G401 (cell line): Measurements from ENCODE around the gene EEF1AKMT3. TPM values are rescaled to one million over a fixed set of nuclear protein-coding genes. Genes with fewer than 3 reads are reported as not detected.
A peak's percentile ranks its signal among the peaks of the same experiment; 100 is the strongest.
"Not testable (repeated sequence)": the region's sequence is repeated elsewhere in the genome, so short reads cannot be mapped to it uniquely, and the experiment has no call there.

Source experiments
- DNase-seq: peaks from one replicate; pipeline ENCODE4 v3.0.0-alpha.2; 2015; ENCODE audit warnings: low spot score
- in situ Hi-C: cut with HindIII; loops from 2 replicates; pipeline ENCODE4 v1.10.0; 2016; ENCODE audit warnings: low sequenced_read_pairs, mixed read lengths
- total RNA-seq: library from RNA; depleted of rRNA; stranded (reverse); fragments of >200 nt; shearing (Covaris generic); gene quantifications from 2 replicates; pipeline ENCODE4 v1.2.3, GENCODE V29; 2014

The EEF1AKMT3 gene
- total RNA-seq, 1 experiment from 2014 or later, result 7.0 TPM

GRCh38 chr12:57761391-57761998 lies 10.9 kb upstream of the EEF1AKMT3 start:
- in situ Hi-C loops, result no loop called here
- DNase-seq, result no peak

- in situ Hi-C loops, result no loop called here
- DNase-seq, result no peak
Measured at GRCh38 chr12:57762463-57762862, 10.0 kb upstream of the EEF1AKMT3 start.

GRCh38 chr12:57763881-57764661 lies 8.3 kb upstream of the EEF1AKMT3 start:
- no peak for DNase-seq
- in situ Hi-C loops, result no loop called here

- no peak for DNase-seq
- in situ Hi-C loops, result no loop called here
Measured at GRCh38 chr12:57764662-57765002, 7.8 kb upstream of the EEF1AKMT3 start.

GRCh38 chr12:57765003-57765697 lies 7.3 kb upstream of the EEF1AKMT3 start:
- in situ Hi-C loops, result no loop called here
- no peak for DNase-seq

GRCh38 chr12:57765698-57766463 lies 6.5 kb upstream of the EEF1AKMT3 start:
- in situ Hi-C loops, result no loop called here
- DNase-seq, result no peak

- in situ Hi-C loops, result no loop called here
- no peak for DNase-seq
Measured at GRCh38 chr12:57766464-57767304, 5.7 kb upstream of the EEF1AKMT3 start, which contains the start of gene CYP27B1. Gene CYP27B1, minus strand, starts transcription at chr12:57767078. Its CDS starts 37 bp downstream, at chr12:57767041.

GRCh38 chr12:57767305-57767698 lies 5.1 kb upstream of the EEF1AKMT3 start:
- no peak for DNase-seq
- in situ Hi-C loops, result no loop called here

- in situ Hi-C loops, result no loop called here
Measured at GRCh38 chr12:57767876-57768275, 4.5 kb upstream of the EEF1AKMT3 start.

GRCh38 chr12:57769594-57769993 lies 2.8 kb upstream of the EEF1AKMT3 start:
- DNase-seq, result no peak
- in situ Hi-C loops, result no loop called here

More at GRCh38 chr12:57767876-57768275, 4.5 kb upstream of the EEF1AKMT3 start:
- DNase-seq, result no peak

GRCh38 chr12:57770734-57771133 lies 1.7 kb upstream of the EEF1AKMT3 start:
- no peak for DNase-seq
- in situ Hi-C loops, result no loop called here

GRCh38 chr12:57771236-57771872 lies 1.1 kb upstream of the EEF1AKMT3 start:
- in situ Hi-C loops, result no loop called here
- DNase-seq, result peak; percentile 82

- peak; percentile 97 for DNase-seq
- in situ Hi-C loops, result no loop called here
Measured at GRCh38 chr12:57771873-57772428, 463 bp upstream of the EEF1AKMT3 start, which contains the start of gene METTL1. Gene METTL1, minus strand, starts transcription at chr12:57772105. Its CDS starts 22 bp downstream, at chr12:57772083.

- DNase-seq, in situ Hi-C loops: not testable (repeated sequence)
Measured at GRCh38 chr12:57774634-57775033, 2.2 kb downstream of the EEF1AKMT3 start.

GRCh38 chr12:57775044-57775443 lies 2.6 kb downstream of the EEF1AKMT3 start:
- in situ Hi-C loops, result no loop called here

GRCh38 chr12:57775563-57776246 lies 3.3 kb downstream of the EEF1AKMT3 start:
- in situ Hi-C loops, result no loop called here
- no peak for DNase-seq

More at GRCh38 chr12:57775044-57775443, 2.6 kb downstream of the EEF1AKMT3 start:
- DNase-seq, result no peak

- no peak for DNase-seq
- in situ Hi-C loops, result no loop called here
Measured at GRCh38 chr12:57776247-57776587, 3.8 kb downstream of the EEF1AKMT3 start.
